Left renal pelvis (tissue), 4 donors: Measurements from ENCODE around the gene MICOS13. TPM values are rescaled to one million over a fixed set of nuclear protein-coding genes. Genes with fewer than 3 reads are reported as not detected.

Experiments used
- DNase-seq, 4 donors: peaks; one replicate each; pipeline ENCODE4 v3.0.0-alpha.2; 2013; ENCODE audit warnings: low read depth in 4 of 4, low spot score in 3 of 4
- polyA plus RNA-seq, 4 donors: library from polyadenylated mRNA; unstranded; fragments of 120-200 nt; gene quantifications; one replicate each; pipeline ENCODE4 v1.2.1, GENCODE V29; 2013; ENCODE audit not compliant: insufficient read length in 4 of 4

The MICOS13 gene
- polyA plus RNA-seq, 4 donors = 29.7 to 63.3 (median 35.6) TPM

- DNase-seq = no peak
These were observed 8.7 kb downstream of the MICOS13 start for GRCh38 chr19:5671600-5671999.

- no peak for DNase-seq
These were observed 11.1 kb downstream of the MICOS13 start for GRCh38 chr19:5669212-5669611.

DNA sequence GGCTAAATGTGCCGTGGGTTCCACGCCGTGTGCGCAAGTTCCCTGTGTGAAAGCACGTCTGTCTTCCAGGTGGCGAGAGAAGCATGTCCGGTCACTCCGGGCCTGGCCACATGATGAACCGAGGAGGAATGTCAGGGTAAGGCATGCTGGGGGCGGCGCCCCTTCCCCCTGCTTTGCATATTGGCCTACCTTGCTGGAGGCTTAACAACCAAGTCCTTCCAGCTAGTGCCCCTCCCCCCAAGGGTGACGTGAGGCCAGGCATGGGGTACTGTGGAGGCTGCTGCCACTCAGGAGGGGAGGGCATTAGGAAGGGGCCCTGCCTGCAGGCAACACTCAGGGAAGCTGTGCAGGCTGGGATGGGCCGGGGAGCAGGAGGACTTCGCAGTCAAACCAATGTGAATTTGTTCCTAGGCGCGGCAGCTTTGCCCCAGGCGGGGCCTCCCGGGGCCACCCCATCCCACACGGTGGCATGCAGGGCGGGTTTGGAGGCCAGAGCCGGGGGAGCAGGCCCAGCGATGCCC lies 12.5 kb downstream of the MICOS13 start:
- DNase-seq = no peak

DNA sequence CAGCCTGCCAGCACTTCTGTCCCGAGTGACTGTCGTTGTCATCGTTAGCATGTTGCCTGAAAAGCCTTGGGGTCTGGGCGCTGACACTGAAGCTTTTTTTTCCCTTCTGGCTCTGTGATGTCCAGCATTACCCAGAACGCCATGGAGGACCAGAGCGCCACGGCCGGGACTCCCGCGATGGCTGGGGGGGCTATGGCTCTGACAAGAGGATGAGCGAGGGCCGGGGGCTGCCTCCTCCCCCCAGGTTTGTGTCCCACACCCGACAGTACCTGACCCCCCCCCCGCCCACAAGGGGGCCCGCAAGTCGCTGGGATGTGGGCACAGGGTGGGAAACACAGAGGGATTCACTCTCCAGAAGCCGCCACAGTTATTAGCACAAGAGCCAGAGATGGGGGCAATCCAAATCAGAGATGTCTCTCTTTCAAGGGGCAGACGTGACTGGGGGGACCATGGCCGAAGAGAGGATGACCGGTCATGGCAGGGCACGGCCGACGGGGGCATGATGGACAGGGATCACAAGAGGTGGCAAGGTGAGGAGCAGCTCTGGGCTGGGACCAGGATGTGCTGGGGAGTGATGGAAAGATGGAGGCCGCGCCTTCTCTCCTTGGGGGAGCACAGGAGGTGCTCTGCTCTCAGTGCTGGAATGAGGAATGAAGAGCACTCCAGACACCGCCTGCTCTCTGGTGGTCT lies 13.2 kb downstream of the MICOS13 start:
- no peak for DNase-seq

GRCh38 chr19:5665781-5666513 lies 14.4 kb downstream of the MICOS13 start:
- DNase-seq = no peak

DNA sequence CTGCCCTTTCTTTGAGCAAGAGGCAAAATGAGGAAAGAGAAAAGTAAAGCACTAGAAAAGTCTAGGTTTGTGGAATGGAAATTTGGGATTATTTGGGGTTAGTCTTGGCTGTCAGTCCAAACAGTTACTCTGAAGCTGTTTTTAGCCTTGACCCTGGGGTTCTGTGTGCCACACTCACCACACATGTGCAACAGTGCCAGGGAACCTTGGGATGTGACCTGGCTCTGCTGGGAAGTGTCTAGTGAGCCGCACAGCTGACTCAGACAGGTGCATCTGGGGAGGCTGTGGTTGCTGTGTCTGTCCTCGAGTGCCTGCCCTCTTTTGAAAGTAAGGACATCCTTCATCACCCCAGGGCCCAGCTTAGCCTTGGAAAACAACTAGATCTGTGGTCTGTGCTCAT lies 15.8 kb downstream of the MICOS13 start:
- DNase-seq = no peak

DNA sequence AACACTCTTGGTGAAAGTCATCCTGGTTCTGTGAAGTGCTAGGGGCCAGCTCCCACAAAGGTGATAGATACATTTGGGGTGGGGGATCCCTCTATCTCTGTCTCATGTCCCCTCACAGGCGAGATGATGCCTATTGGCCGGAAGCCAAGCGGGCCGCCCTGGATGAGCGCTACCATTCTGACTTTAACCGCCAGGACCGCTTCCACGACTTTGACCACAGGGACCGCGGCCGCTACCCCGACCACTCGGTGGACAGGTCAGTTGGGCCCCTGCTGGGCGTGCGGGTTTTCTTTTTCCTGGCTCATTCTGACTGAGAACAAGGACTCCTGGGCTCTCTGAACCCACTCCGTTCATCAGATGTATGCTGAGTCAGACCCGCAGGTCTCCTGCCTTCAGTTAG lies 16.4 kb downstream of the MICOS13 start:
- no peak for DNase-seq

GRCh38 chr19:5661483-5661882 lies 18.8 kb downstream of the MICOS13 start:
- no peak for DNase-seq

DNA sequence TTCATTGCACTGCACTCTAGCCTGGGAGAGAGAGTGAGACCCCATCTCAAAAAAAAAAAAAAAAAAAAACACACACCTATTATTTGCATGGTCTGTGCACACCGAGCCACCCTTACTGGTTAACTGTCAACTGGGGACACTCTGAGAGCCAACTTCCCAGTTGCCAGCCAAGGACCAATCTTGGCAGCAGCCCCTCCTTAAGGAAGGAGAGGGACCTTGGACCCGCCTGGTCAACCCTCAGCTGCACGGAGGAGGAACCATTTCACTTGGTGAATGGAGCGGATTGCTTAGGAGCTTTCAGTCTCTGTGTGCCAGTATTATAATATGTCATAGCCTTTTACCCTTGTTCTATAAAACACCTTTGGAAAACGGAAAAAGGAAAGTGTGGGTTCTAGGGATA lies 24.9 kb downstream of the MICOS13 start:
- no peak for DNase-seq

DNA sequence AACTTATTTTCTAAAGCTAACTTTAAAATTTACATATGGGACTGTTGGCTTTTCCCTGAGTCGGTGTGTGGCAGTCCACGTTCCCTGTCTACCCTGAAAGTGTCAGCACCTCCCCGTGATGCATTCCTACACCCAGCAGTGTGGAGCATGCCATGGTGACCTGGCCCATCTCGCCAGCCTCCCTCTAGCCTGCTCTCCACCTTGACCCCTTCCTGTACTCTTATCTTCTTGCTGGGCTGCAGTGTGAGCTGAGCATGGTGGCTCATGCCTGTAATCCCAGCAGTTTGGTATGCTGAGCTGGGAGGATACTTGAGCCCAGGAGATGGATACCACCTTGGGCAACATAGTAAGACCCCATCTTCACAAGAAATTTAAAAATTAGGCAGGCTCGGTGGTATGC lies 25.4 kb downstream of the MICOS13 start:
- no peak for DNase-seq

- no peak for DNase-seq
These were observed 28.1 kb downstream of the MICOS13 start for GRCh38 chr19:5652261-5652660.

DNA sequence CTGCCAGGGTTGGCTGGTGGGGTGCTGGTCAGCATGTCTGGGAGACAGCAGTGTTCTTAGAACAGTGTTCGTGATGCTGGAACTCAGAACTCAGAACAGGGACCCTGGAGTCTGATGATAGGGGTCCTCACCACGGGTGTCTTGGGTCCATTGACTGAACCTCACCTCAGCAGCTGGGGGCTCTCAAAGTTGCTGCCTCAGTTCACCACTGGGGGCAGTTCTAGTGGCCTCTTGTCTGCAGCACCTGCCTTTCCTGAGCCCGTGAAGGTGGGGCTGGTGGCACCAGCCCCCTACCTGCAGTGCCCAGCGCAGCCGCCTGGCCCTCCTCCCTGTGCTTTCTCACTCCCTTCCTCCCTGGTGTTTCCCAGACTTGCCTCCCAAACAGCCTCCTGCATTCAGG lies 29.0 kb downstream of the MICOS13 start:
- no peak for DNase-seq

GRCh38 chr19:5648464-5648863 lies 31.9 kb downstream of the MICOS13 start:
- DNase-seq = no peak

GRCh38 chr19:5646703-5647102 lies 33.6 kb downstream of the MICOS13 start:
- no peak for DNase-seq

DNA sequence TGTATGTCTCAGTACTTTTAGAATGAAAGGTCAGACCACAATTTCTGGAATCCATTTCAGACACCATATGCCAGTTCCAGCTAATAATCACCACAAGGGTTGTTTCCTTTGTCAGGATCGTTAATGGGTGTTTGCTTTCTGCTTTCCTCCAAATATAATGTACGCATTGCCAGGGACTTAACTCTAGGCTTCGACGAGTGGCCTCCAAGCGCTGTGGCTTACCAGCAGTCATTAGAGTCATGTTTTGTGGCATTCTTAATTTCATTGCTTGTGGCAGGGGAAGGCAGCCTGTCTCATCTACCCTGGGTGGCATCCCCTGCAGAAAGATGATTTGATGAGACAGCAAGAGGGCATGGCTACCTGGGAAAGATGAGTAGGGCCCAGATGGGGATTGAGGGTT lies 34.9 kb downstream of the MICOS13 start:
- no peak for DNase-seq

DNA sequence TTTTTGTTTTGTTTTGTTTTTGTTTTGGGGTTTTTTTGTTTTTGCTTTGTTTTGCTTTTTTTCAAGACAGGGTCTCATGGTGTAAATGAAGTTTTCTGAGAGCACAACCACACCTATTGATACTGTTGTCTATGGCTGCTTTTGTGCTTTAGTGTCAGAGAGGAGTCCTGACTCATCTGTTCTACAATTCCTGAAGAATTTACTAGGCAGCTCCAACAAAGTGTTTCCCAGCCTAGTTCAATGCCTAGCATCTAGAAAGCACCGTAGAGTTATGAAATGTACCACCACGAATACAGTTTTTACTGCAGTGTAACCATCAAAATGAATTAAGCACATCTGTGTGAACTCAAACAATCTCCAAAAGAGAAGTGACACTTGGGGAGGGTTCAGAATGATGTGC lies 36.3 kb downstream of the MICOS13 start:
- no peak for DNase-seq

GRCh38 chr19:5643060-5643459 lies 37.3 kb downstream of the MICOS13 start:
- DNase-seq = no peak

- DNase-seq = no peak
These were observed 38.1 kb downstream of the MICOS13 start for GRCh38 chr19:5642204-5642603.

DNA sequence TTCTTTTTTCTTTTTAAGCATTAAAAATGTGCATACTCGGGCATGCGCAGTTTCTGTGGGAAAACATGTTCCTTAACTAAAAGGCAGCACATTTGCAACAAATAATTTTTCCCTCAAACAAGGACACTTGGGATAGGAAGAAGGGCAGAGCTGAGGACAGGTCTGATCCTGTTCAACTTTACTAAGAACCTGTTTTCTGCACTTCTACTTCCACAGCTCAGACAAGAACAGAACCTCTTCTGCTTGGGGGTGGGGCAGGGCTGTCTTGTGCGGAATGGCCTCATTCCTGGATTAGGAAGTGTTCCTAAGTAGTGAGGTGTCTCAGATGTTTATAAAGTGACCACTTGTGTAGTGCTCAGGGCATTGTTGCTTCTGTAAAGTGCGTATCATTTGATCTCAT lies 39.1 kb downstream of the MICOS13 start:
- no peak for DNase-seq

DNA sequence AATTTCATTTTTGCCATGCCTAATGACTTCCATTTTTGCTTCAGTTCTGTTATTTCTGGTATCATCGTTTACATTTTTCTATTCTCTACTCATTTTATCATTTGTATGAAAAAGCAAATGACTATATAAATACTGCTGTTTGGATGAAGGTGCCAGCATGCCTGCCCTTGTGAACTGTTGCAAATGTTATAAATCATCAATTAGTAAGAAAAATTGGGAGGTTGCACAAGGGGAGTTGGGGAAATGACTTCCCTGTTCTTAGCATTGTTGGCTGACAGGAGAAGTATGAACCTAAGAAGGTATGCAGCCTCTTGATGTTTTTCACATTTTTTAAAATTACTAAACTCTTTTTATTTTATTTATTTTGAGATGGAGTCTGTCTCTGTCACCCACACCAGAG lies 42.3 kb downstream of the MICOS13 start:
- no peak for DNase-seq

DNA sequence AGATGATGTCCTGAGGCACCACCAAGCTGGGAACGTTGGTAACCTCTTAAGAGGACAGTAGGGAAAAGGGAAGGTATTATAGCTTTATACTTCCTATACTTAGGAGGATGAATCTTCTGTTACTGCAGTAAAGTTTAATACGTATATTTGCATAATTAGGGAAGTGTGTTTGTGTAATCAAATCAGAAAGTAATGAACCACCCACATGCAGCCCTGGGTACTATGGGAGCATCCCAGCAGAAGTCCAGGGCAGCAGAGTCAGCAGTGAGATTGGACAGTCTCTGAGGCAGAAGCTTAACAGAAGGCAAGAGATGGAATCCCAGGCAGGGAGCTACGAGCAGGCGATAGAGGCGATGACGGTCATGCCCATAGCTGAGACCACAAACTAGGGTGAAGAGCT lies 44.9 kb downstream of the MICOS13 start:
- DNase-seq = no peak

GRCh38 chr19:5632657-5633056 lies 47.7 kb downstream of the MICOS13 start:
- no peak for DNase-seq
